T-cell (primary cell): ENCODE measurements around the gene RAD51. TPM values are rescaled to one million over a fixed set of nuclear protein-coding genes. Genes with fewer than 3 reads are reported as not detected.

Experiments
- ATAC-seq, 4 experiments: fragments of 200-7000 bp in 3 of 4; fragments of 150-1000 bp in 1 of 4; cut with Tn5 transposase; replicated peaks in 1 of 4; 1 replicate in 3 of 4; 2 replicates in 1 of 4; pipeline ENCODE4 v1.10.0; 2021; ENCODE audit warnings: moderate library complexity in 3 of 4, mild to moderate bottlenecking in 2 of 4, moderate number of reproducible peaks in 1 of 4
- CTCF ChIA-PET, 2 donors: fragments of 300-600 bp; sonication (Branson Sonifier 250); formaldehyde crosslinking; loops; one replicate each; lab custom pipeline; 2022; ENCODE audit warnings: antibody characterized with exemption in 2 of 2; lab: Charles Lee
- POLR2A ChIA-PET, 2 donors: fragments of 300-600 bp; sonication (Branson Sonifier 250); formaldehyde crosslinking; loops; one replicate each; lab custom pipeline; 2022; ENCODE audit warnings: antibody characterized with exemption in 2 of 2; lab: Charles Lee
- DNase-seq, 35 experiments: peaks; one replicate each; pipeline versions ENCODE4 v3.0.0 to v3.0.0-alpha.2; 2013 to 2023
- H3K27ac ChIP-seq: one replicate; pipeline ENCODE4 v1.5.1; 2013; ENCODE audit warnings: low read length
- H3K27me3 ChIP-seq, 2 experiments: replicated peaks in 1 of 2; 1 replicate in 1 of 2; 2 replicates in 1 of 2; pipeline versions ENCODE4 v1.6.1 to v1.7.0; 2013; ENCODE audit warnings: low read length in 1 of 2, mixed read lengths in 1 of 2; ENCODE audit not compliant: control insufficient read depth in 2 of 2, insufficient read depth in 2 of 2; ENCODE audit errors: extremely low read depth in 1 of 2
- H3K36me3 ChIP-seq, 2 donors: 1 replicate in 1 of 2; 2 replicates in 1 of 2; pipeline versions ENCODE4 v1.6.1 to v1.7.0; 2013; ENCODE audit warnings: low read length in 1 of 2; ENCODE audit not compliant: control insufficient read depth in 2 of 2, insufficient read depth in 1 of 2; ENCODE audit errors: extremely low read depth in 1 of 2
- H3K4me1 ChIP-seq, 2 experiments: 1 replicate in 1 of 2; 2 replicates in 1 of 2; pipeline versions ENCODE4 v1.6.1 to v1.7.0; 2013; ENCODE audit warnings: low read length in 2 of 2, mixed read lengths in 1 of 2; ENCODE audit not compliant: insufficient read depth in 2 of 2, control insufficient read depth in 1 of 2; ENCODE audit errors: extremely low read depth in 1 of 2
- H3K4me3 ChIP-seq, 2 donors: 1 replicate in 1 of 2; 2 replicates in 1 of 2; pipeline versions ENCODE4 v1.5.1 to v1.7.0; 2013; ENCODE audit warnings: mild to moderate bottlenecking in 2 of 2, low read length in 1 of 2, moderate library complexity in 1 of 2; ENCODE audit not compliant: control insufficient read depth in 1 of 2; ENCODE audit errors: extremely low read depth in 1 of 2
- H3K9me3 ChIP-seq: 2 replicates; pipeline ENCODE4 v1.7.0; 2013
- H3K27ac Mint-ChIP-seq, 2 donors: one replicate each; pipeline ENCODE4 v1.8.0; 2020 to 2021; ENCODE audit warnings: mild to moderate bottlenecking in 2 of 2, mixed read lengths in 2 of 2
- H3K27me3 Mint-ChIP-seq, 2 donors: one replicate each; pipeline ENCODE4 v1.8.0; 2021 to 2022; ENCODE audit warnings: mixed read lengths in 2 of 2
- H3K36me3 Mint-ChIP-seq: one replicate; pipeline ENCODE4 v1.8.0; 2021; ENCODE audit warnings: mixed read lengths
- H3K4me1 Mint-ChIP-seq, 3 donors: one replicate each; pipeline ENCODE4 v1.8.0; 2020 to 2022; ENCODE audit warnings: mixed read lengths in 3 of 3, mild to moderate bottlenecking in 1 of 3
- H3K4me3 Mint-ChIP-seq, 3 donors: one replicate each; pipeline ENCODE4 v1.8.0; 2020 to 2022; ENCODE audit warnings: mild to moderate bottlenecking in 3 of 3, mixed read lengths in 3 of 3, moderate library complexity in 3 of 3
- H3K9me3 Mint-ChIP-seq, 3 donors: one replicate each; pipeline ENCODE4 v1.8.0; 2020 to 2022; ENCODE audit warnings: mixed read lengths in 3 of 3
- WGBS: methylation state at CpG from one replicate; pipeline ENCODE4 v1.1.5; 2013; ENCODE audit warnings: missing lambda C conversion rate; ENCODE audit not compliant: insufficient coverage; 5-methylcytosine and 5-hydroxymethylcytosine counted together
- total RNA-seq, 35 experiments: library from RNA in 6 of 35; stranded (reverse) in 6 of 35; fragments of 120-200 nt in 1 of 35; gene quantifications; one replicate each; pipeline versions ENCODE4 v1.2.1 to v1.2.4 and lab custom pipeline; 2013 to 2026

RAD51 gene
- total RNA-seq, 5 donors from 2014 or later (not counting 1 experiment from before 2014, with no cell fraction given) = 0.85 to 2.5 (median 1.2) TPM

DNA sequence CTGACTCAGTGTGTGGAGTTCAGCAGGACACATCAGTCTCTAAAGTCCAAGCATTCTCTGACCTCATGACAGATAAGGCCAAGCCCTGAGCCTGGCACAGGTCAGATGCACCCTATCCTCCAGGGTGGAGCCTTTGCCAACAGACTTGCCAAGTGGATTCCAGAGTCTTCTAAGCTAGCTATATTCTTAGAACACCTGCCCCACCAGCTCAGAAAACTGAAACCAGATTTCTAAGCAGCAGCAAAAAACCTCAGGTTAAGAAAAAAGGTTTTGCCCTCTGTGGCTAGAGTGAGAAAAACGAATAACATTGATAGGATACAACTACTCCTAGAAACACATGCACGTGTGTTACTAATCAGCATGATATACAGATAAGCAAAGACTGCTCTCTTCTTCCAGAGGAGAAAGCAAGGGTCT lies 48.5 kb downstream of the RAD51 start:
- Histone ChIP-seq H3K36me3 (peaks cover 28 to 66% of the 10 kb centered on the region in 2 donors), H3K9me3 (no peaks in the 10 kb centered on the region), H3K4me3 (no peak overlapping the region), H3K27ac (peak overlapping the region; percentile 80), H3K27me3 (no peaks in the 10 kb centered on the region), H3K4me1 (peaks cover 0 to 22% of the 10 kb centered on the region in 2 experiments)
- Mint-ChIP-seq H3K27ac (peak overlapping the region; percentile 91 to 93), H3K4me3 (no peak overlapping the region), H3K36me3 (peaks cover 40% of the 10 kb centered on the region), H3K9me3 (no peaks in the 10 kb centered on the region), H3K4me1 (peaks cover 0 to 22% (median 6%) of the 10 kb centered on the region in 3 donors), H3K27me3 (no peaks in the 10 kb centered on the region)
- ATAC-seq = peak in 3 of 4 experiments; percentile 8 to 44 (median 10)
- DNase-seq = peak in 1 of 35 experiments; percentile 2
- POLR2A ChIA-PET = interaction anchor here in 1 of 2 donors (0.5 to 1.3 kb wide), 6 partner anchors 10 to 179 kb away, joined by 3 to 7 read pairs (median 3); partner anchors contain the start of genes CCDC32 and RAD51
- CTCF ChIA-PET = interaction anchor here in 1 of 2 donors (0.9 to 2.0 kb wide), 9 partner anchors 9 to 154 kb away, joined by 3 to 14 read pairs (median 8); partner anchors contain the start of genes RAD51 and VPS18
- WGBS = 17% methylated on average over 1 of the region's 2 CpGs

GRCh38 chr15:40743921-40744814 lies 49.2 kb downstream of the RAD51 start:
- Mint-ChIP-seq H3K9me3 (no peaks in the 10 kb centered on the region), H3K4me3 (no peak overlapping the region), H3K36me3 (peaks cover 34% of the 10 kb centered on the region), H3K27me3 (no peaks in the 10 kb centered on the region), H3K27ac (peak overlapping the region; percentile 91 to 93), H3K4me1 (peaks cover 0 to 22% (median 6%) of the 10 kb centered on the region in 3 donors)
- peak; percentile 90 to 99 (median 94) for ATAC-seq
- Histone ChIP-seq H3K27me3 (no peaks in the 10 kb centered on the region), H3K27ac (peak overlapping the region; percentile 80), H3K4me3 (no peak overlapping the region), H3K9me3 (no peaks in the 10 kb centered on the region), H3K36me3 (peaks cover 28 to 63% of the 10 kb centered on the region in 2 donors), H3K4me1 (peaks cover 0 to 22% of the 10 kb centered on the region in 2 experiments)
- ChIA-PET POLR2A (interaction anchor here (0.5 to 1.3 kb wide), 9 partner anchors 10 to 179 kb away, joined by 3 to 7 read pairs (median 3); partner anchors contain the start of genes CCDC32 (in 1 of the 2) and RAD51 (in 1 of the 2)), CTCF (interaction anchor here in 1 of 2 donors (0.6 to 2.0 kb wide), 11 partner anchors 9 to 155 kb away, joined by 3 to 14 read pairs (median 7); partner anchors contain the start of genes RAD51 and VPS18)
- DNase-seq = peak in 34 of 35 experiments; percentile 33 to 85 (median 55)
- WGBS = 35% methylated on average over 7 of the region's 12 CpGs

DNA sequence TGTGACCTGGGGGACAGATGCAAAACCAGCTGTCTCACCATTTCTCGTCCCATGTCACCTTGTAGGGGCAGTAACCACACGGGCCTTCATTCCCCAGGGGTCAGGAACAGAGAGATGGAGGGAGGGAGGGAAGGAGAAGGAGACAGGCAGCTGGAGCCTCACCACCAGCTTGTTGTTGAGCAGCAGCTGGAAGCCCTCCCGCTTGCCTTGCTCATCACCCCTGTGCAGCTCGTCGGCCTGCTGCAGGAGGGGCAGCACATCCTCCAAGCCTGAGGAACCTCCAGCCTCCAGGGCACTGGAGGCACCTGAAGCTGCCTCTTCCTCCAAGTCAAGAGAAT lies 49.8 kb downstream of the RAD51 start:
- DNase-seq (no peak), ATAC-seq (no peak)
- peaks cover 0 to 22% of the 10 kb centered on the region in 2 experiments for H3K4me1 ChIP-seq
- WGBS = 83% methylated on average over 4 of the region's 5 CpGs
- Mint-ChIP-seq H3K9me3 (no peaks in the 10 kb centered on the region), H3K36me3 (peaks cover 33% of the 10 kb centered on the region), H3K4me3 (no peak overlapping the region), H3K27ac (peak overlapping the region; percentile 91 to 93), H3K27me3 (no peaks in the 10 kb centered on the region), H3K4me1 (peaks cover 0 to 22% (median 8%) of the 10 kb centered on the region in 3 donors)
- H3K27me3 ChIP-seq = no peaks in the 10 kb centered on the region
- no peak overlapping the region for H3K4me3 ChIP-seq
- ChIA-PET POLR2A (interaction anchor here (0.5 to 1.3 kb wide), 4 partner anchors 32 to 180 kb away, joined by 3 to 5 read pairs (median 4); partner anchors contain the start of gene CCDC32 (in 1 of the 2)), CTCF (interaction anchor here in 1 of 2 donors (0.6 to 2.0 kb wide), 4 partner anchors 8 to 65 kb away, joined by 3 to 14 read pairs (median 8); partner anchors contain the start of gene RAD51)
- peaks cover 23 to 64% of the 10 kb centered on the region in 2 donors for H3K36me3 ChIP-seq
- peak overlapping the region; percentile 80 for H3K27ac ChIP-seq
- no peaks in the 10 kb centered on the region for H3K9me3 ChIP-seq

GRCh38 chr15:40746916-40747418 lies 52.0 kb downstream of the RAD51 start:
- DNase-seq (no peak), ATAC-seq (no peak)
- no peaks in the 10 kb centered on the region for H3K9me3 ChIP-seq
- peaks cover 17 to 75% of the 10 kb centered on the region in 2 donors for H3K36me3 ChIP-seq
- no peaks in the 10 kb centered on the region for H3K27me3 Mint-ChIP-seq
- peaks cover 0 to 24% of the 10 kb centered on the region in 2 experiments for H3K4me1 ChIP-seq
- H3K27me3 ChIP-seq = no peaks in the 10 kb centered on the region
- 90% methylated on average over 2 of the region's 3 CpGs for WGBS
- CTCF ChIA-PET = interaction anchor here (0.6 to 1.0 kb wide), 6 partner anchors 9 to 97 kb away, joined by 3 to 5 read pairs (median 4); no protein-coding TSS in a partner anchor
- peaks cover 0 to 29% (median 12%) of the 10 kb centered on the region in 3 donors for H3K4me1 Mint-ChIP-seq
- H3K36me3 Mint-ChIP-seq = peaks cover 36% of the 10 kb centered on the region
- no peak overlapping the region for H3K27ac ChIP-seq
- no peak overlapping the region for H3K4me3 Mint-ChIP-seq
- no peaks in the 10 kb centered on the region for H3K9me3 Mint-ChIP-seq
- H3K27ac Mint-ChIP-seq = no peak overlapping the region
- H3K4me3 ChIP-seq = no peak overlapping the region
- POLR2A ChIA-PET = interaction anchor here in 1 of 2 donors (0.7 to 0.8 kb wide), 2 partner anchors 47 to 63 kb away, joined by 3 to 5 read pairs; no protein-coding TSS in a partner anchor

GRCh38 chr15:40747685-40748631 lies 53.0 kb downstream of the RAD51 start:
- ChIA-PET POLR2A (no interaction called here), CTCF (no interaction called here)
- peaks cover 36% of the 10 kb centered on the region for H3K36me3 Mint-ChIP-seq
- peaks cover 12 to 77% of the 10 kb centered on the region in 2 donors for H3K36me3 ChIP-seq
- H3K4me3 Mint-ChIP-seq = no peak overlapping the region
- no peak overlapping the region for H3K4me3 ChIP-seq
- DNase-seq = no peak
- no peaks in the 10 kb centered on the region for H3K9me3 Mint-ChIP-seq
- H3K27ac ChIP-seq = no peak overlapping the region
- H3K4me1 Mint-ChIP-seq = peaks cover 8 to 37% (median 22%) of the 10 kb centered on the region in 3 donors
- no peaks in the 10 kb centered on the region for H3K27me3 ChIP-seq
- 90% methylated on average over 5 of the region's 7 CpGs for WGBS
- H3K27me3 Mint-ChIP-seq = no peaks in the 10 kb centered on the region
- H3K27ac Mint-ChIP-seq = no peak overlapping the region
- H3K4me1 ChIP-seq = peaks cover 0 to 27% of the 10 kb centered on the region in 2 experiments
- ATAC-seq = no peak
- H3K9me3 ChIP-seq = no peaks in the 10 kb centered on the region
